ENCODE results near the gene WFS1.
A peak's percentile ranks its signal among the peaks of the same experiment; 100 is the strongest.

WFS1 gene

GRCh38 chr4:6307230-6307629 is 37.6 kb downstream of the WFS1 start:
- peaks cover 0 to 35% (median 24%) of the 10 kb centered on the region in 5 donors for H3K36me3 ChIP-seq (ENCODE audit: control insufficient read depth in 5 of 5, insufficient read depth in 5 of 5, low read length in 5 of 5)
- H3K9me3 ChIP-seq (ENCODE audit: control insufficient read depth in 5 of 5, low read length in 5 of 5) = no peaks in the 10 kb centered on the region
- peaks cover 0 to 12% (median 10%) of the 10 kb centered on the region in 5 donors for H3K4me1 ChIP-seq (ENCODE audit: control insufficient read depth in 5 of 5, insufficient read depth in 5 of 5, low read length in 5 of 5)
- H3K27ac ChIP-seq (ENCODE audit: low read depth, low read length) = no peak overlapping the region
- peaks cover 6 to 22% (median 17%) of the 10 kb centered on the region in 5 donors for H3K27me3 ChIP-seq (ENCODE audit: control insufficient read depth in 5 of 5, insufficient read depth in 4 of 5, low read length in 5 of 5)
- H3K4me3 ChIP-seq (ENCODE audit: low read depth in 1 of 5, low read length in 5 of 5) = no peak overlapping the region
- H3K9ac ChIP-seq (ENCODE audit: low read length in 5 of 5) = no peak overlapping the region

GRCh38 chr4:6307891-6308290 is 38.2 kb downstream of the WFS1 start:
- Histone ChIP-seq H3K27ac (ENCODE audit: low read depth, low read length) (no peak overlapping the region), H3K4me3 (ENCODE audit: low read depth in 1 of 5, low read length in 5 of 5) (no peak overlapping the region), H3K4me1 (ENCODE audit: control insufficient read depth in 5 of 5, insufficient read depth in 5 of 5, low read length in 5 of 5) (peaks cover 0 to 12% (median 10%) of the 10 kb centered on the region in 5 donors), H3K27me3 (ENCODE audit: control insufficient read depth in 5 of 5, insufficient read depth in 4 of 5, low read length in 5 of 5) (peaks cover 6 to 22% (median 17%) of the 10 kb centered on the region in 5 donors), H3K9me3 (ENCODE audit: control insufficient read depth in 5 of 5, low read length in 5 of 5) (no peaks in the 10 kb centered on the region), H3K9ac (ENCODE audit: low read length in 5 of 5) (no peak overlapping the region), H3K36me3 (ENCODE audit: control insufficient read depth in 5 of 5, insufficient read depth in 5 of 5, low read length in 5 of 5) (peaks cover 0 to 28% (median 17%) of the 10 kb centered on the region in 5 donors)

- H3K27ac ChIP-seq (ENCODE audit: low read depth, low read length) = no peak overlapping the region
- peaks cover 0 to 13% (median 10%) of the 10 kb centered on the region in 5 donors for H3K4me1 ChIP-seq (ENCODE audit: control insufficient read depth in 5 of 5, insufficient read depth in 5 of 5, low read length in 5 of 5)
- peaks cover 0 to 16% (median 6%) of the 10 kb centered on the region in 5 donors for H3K36me3 ChIP-seq (ENCODE audit: control insufficient read depth in 5 of 5, insufficient read depth in 5 of 5, low read length in 5 of 5)
- peaks cover 6 to 25% (median 20%) of the 10 kb centered on the region in 5 donors for H3K27me3 ChIP-seq (ENCODE audit: control insufficient read depth in 5 of 5, insufficient read depth in 4 of 5, low read length in 5 of 5)
- no peaks in the 10 kb centered on the region for H3K9me3 ChIP-seq (ENCODE audit: control insufficient read depth in 5 of 5, low read length in 5 of 5)
- H3K9ac ChIP-seq (ENCODE audit: low read length in 5 of 5) = peak overlapping the region in 1 of 5 donors; percentile 21
- peak overlapping the region in 4 of 5 donors; percentile 30 to 58 (median 46) for H3K4me3 ChIP-seq (ENCODE audit: low read depth in 1 of 5, low read length in 5 of 5)
Observed at GRCh38 chr4:6308899-6309643, 39.4 kb downstream of the WFS1 start.

- peaks cover 0 to 14% (median 10%) of the 10 kb centered on the region in 5 donors for H3K4me1 ChIP-seq (ENCODE audit: control insufficient read depth in 5 of 5, insufficient read depth in 5 of 5, low read length in 5 of 5)
- H3K9me3 ChIP-seq (ENCODE audit: control insufficient read depth in 5 of 5, low read length in 5 of 5) = no peaks in the 10 kb centered on the region
- peak overlapping the region in 3 of 5 donors; percentile 44 to 58 (median 49) for H3K4me3 ChIP-seq (ENCODE audit: low read depth in 1 of 5, low read length in 5 of 5)
- peak overlapping the region in 1 of 5 donors; percentile 21 for H3K9ac ChIP-seq (ENCODE audit: low read length in 5 of 5)
- H3K27me3 ChIP-seq (ENCODE audit: control insufficient read depth in 5 of 5, insufficient read depth in 4 of 5, low read length in 5 of 5) = peaks cover 6 to 28% (median 25%) of the 10 kb centered on the region in 5 donors
- H3K36me3 ChIP-seq (ENCODE audit: control insufficient read depth in 5 of 5, insufficient read depth in 5 of 5, low read length in 5 of 5) = peaks cover 0 to 9% (median 0%) of the 10 kb centered on the region in 5 donors
- no peak overlapping the region for H3K27ac ChIP-seq (ENCODE audit: low read depth, low read length)
Observed at GRCh38 chr4:6309777-6310176, 40.1 kb downstream of the WFS1 start.

- Histone ChIP-seq H3K27me3 (ENCODE audit: control insufficient read depth in 5 of 5, insufficient read depth in 4 of 5, low read length in 5 of 5) (peaks cover 0 to 43% (median 29%) of the 10 kb centered on the region in 5 donors), H3K4me1 (ENCODE audit: control insufficient read depth in 5 of 5, insufficient read depth in 5 of 5, low read length in 5 of 5) (peaks cover 0 to 14% (median 10%) of the 10 kb centered on the region in 5 donors), H3K27ac (ENCODE audit: low read depth, low read length) (no peak overlapping the region), H3K9ac (ENCODE audit: low read length in 5 of 5) (no peak overlapping the region), H3K36me3 (ENCODE audit: control insufficient read depth in 5 of 5, insufficient read depth in 5 of 5, low read length in 5 of 5) (no peaks in the 10 kb centered on the region), H3K4me3 (ENCODE audit: low read depth in 1 of 5, low read length in 5 of 5) (no peak overlapping the region), H3K9me3 (ENCODE audit: control insufficient read depth in 5 of 5, low read length in 5 of 5) (no peaks in the 10 kb centered on the region)
Observed at GRCh38 chr4:6313216-6313615, 43.6 kb downstream of the WFS1 start.

- H3K9me3 ChIP-seq (ENCODE audit: control insufficient read depth in 5 of 5, low read length in 5 of 5) = peaks cover 0 to 8% (median 3%) of the 10 kb centered on the region in 5 donors
- no peak overlapping the region for H3K4me3 ChIP-seq (ENCODE audit: low read depth in 1 of 5, low read length in 5 of 5)
- peaks cover 0 to 3% (median 0%) of the 10 kb centered on the region in 5 donors for H3K4me1 ChIP-seq (ENCODE audit: control insufficient read depth in 5 of 5, insufficient read depth in 5 of 5, low read length in 5 of 5)
- H3K27ac ChIP-seq (ENCODE audit: low read depth, low read length) = no peak overlapping the region
- H3K27me3 ChIP-seq (ENCODE audit: control insufficient read depth in 5 of 5, insufficient read depth in 4 of 5, low read length in 5 of 5) = peaks cover 0 to 24% (median 17%) of the 10 kb centered on the region in 5 donors
- H3K36me3 ChIP-seq (ENCODE audit: control insufficient read depth in 5 of 5, insufficient read depth in 5 of 5, low read length in 5 of 5) = no peaks in the 10 kb centered on the region
- H3K9ac ChIP-seq (ENCODE audit: low read length in 5 of 5) = no peak overlapping the region
Observed at GRCh38 chr4:6316461-6317003, 46.9 kb downstream of the WFS1 start.

GRCh38 chr4:6318206-6318605 is 48.6 kb downstream of the WFS1 start:
- Histone ChIP-seq H3K4me1 (ENCODE audit: control insufficient read depth in 5 of 5, insufficient read depth in 5 of 5, low read length in 5 of 5) (peaks cover 0 to 9% (median 0%) of the 10 kb centered on the region in 5 donors), H3K4me3 (ENCODE audit: low read depth in 1 of 5, low read length in 5 of 5) (no peak overlapping the region), H3K36me3 (ENCODE audit: control insufficient read depth in 5 of 5, insufficient read depth in 5 of 5, low read length in 5 of 5) (no peaks in the 10 kb centered on the region), H3K27me3 (ENCODE audit: control insufficient read depth in 5 of 5, insufficient read depth in 4 of 5, low read length in 5 of 5) (peaks cover 0 to 29% (median 15%) of the 10 kb centered on the region in 5 donors), H3K27ac (ENCODE audit: low read depth, low read length) (no peak overlapping the region), H3K9ac (ENCODE audit: low read length in 5 of 5) (no peak overlapping the region), H3K9me3 (ENCODE audit: control insufficient read depth in 5 of 5, low read length in 5 of 5) (peaks cover 0 to 8% (median 3%) of the 10 kb centered on the region in 5 donors)

GRCh38 chr4:6319530-6320150 is 50.0 kb downstream of the WFS1 start:
- peaks cover 0 to 12% (median 0%) of the 10 kb centered on the region in 5 donors for H3K4me1 ChIP-seq (ENCODE audit: control insufficient read depth in 5 of 5, insufficient read depth in 5 of 5, low read length in 5 of 5)
- H3K27me3 ChIP-seq (ENCODE audit: control insufficient read depth in 5 of 5, insufficient read depth in 4 of 5, low read length in 5 of 5) = peaks cover 0 to 24% (median 12%) of the 10 kb centered on the region in 5 donors
- H3K9ac ChIP-seq (ENCODE audit: low read length in 5 of 5) = no peak overlapping the region
- no peak overlapping the region for H3K4me3 ChIP-seq (ENCODE audit: low read depth in 1 of 5, low read length in 5 of 5)
- no peak overlapping the region for H3K27ac ChIP-seq (ENCODE audit: low read depth, low read length)
- no peaks in the 10 kb centered on the region for H3K36me3 ChIP-seq (ENCODE audit: control insufficient read depth in 5 of 5, insufficient read depth in 5 of 5, low read length in 5 of 5)
- H3K9me3 ChIP-seq (ENCODE audit: control insufficient read depth in 5 of 5, low read length in 5 of 5) = peaks cover 0 to 8% (median 3%) of the 10 kb centered on the region in 5 donors

- H3K4me3 ChIP-seq (ENCODE audit: low read depth in 1 of 5, low read length in 5 of 5) = no peak overlapping the region
- H3K36me3 ChIP-seq (ENCODE audit: control insufficient read depth in 5 of 5, insufficient read depth in 5 of 5, low read length in 5 of 5) = no peaks in the 10 kb centered on the region
- peaks cover 0 to 8% (median 3%) of the 10 kb centered on the region in 5 donors for H3K9me3 ChIP-seq (ENCODE audit: control insufficient read depth in 5 of 5, low read length in 5 of 5)
- H3K27me3 ChIP-seq (ENCODE audit: control insufficient read depth in 5 of 5, insufficient read depth in 4 of 5, low read length in 5 of 5) = peaks cover 0 to 23% (median 9%) of the 10 kb centered on the region in 5 donors
- no peak overlapping the region for H3K27ac ChIP-seq (ENCODE audit: low read depth, low read length)
- peaks cover 0 to 21% (median 0%) of the 10 kb centered on the region in 5 donors for H3K4me1 ChIP-seq (ENCODE audit: control insufficient read depth in 5 of 5, insufficient read depth in 5 of 5, low read length in 5 of 5)
- H3K9ac ChIP-seq (ENCODE audit: low read length in 5 of 5) = no peak overlapping the region
Observed at GRCh38 chr4:6320663-6321062, 51.0 kb downstream of the WFS1 start.

Data from subcutaneous abdominal adipose tissue (tissue), 5 donors.